HUES48 (cell line): ENCODE results near the gene SETD2.
"Not testable (repeated sequence)": the region's sequence is repeated elsewhere in the genome, so short reads cannot be mapped to it uniquely, and the experiment has no call there.

Experiments used
- H3K27ac ChIP-seq: one replicate; pipeline ENCODE4 v1.7.0; 2013; ENCODE audit warnings: low read depth, low read length, inconsistent platforms
- H3K27me3 ChIP-seq: 2 replicates; pipeline ENCODE4 v1.6.1; 2013; ENCODE audit warnings: mild to moderate bottlenecking, low read length; ENCODE audit not compliant: control insufficient read depth, insufficient read depth
- H3K36me3 ChIP-seq: 2 replicates; pipeline ENCODE4 v1.6.1; 2013; ENCODE audit warnings: low read length; ENCODE audit not compliant: control insufficient read depth, insufficient read depth
- H3K4me1 ChIP-seq: 2 replicates; pipeline ENCODE4 v1.6.1; 2013; ENCODE audit warnings: mild to moderate bottlenecking, low read length; ENCODE audit not compliant: control insufficient read depth, insufficient read depth
- H3K4me3 ChIP-seq: 2 replicates; pipeline ENCODE4 v1.5.1; 2013; ENCODE audit warnings: mild to moderate bottlenecking, low read depth, low read length
- H3K9ac ChIP-seq: 2 replicates; pipeline ENCODE4 v1.6.1; 2013; ENCODE audit warnings: mild to moderate bottlenecking, low read depth, low read length, moderate library complexity
- H3K9me3 ChIP-seq: 2 replicates; pipeline ENCODE4 v1.6.1; 2013; ENCODE audit warnings: low read length; ENCODE audit not compliant: control insufficient read depth, insufficient read depth

SETD2 gene

DNA sequence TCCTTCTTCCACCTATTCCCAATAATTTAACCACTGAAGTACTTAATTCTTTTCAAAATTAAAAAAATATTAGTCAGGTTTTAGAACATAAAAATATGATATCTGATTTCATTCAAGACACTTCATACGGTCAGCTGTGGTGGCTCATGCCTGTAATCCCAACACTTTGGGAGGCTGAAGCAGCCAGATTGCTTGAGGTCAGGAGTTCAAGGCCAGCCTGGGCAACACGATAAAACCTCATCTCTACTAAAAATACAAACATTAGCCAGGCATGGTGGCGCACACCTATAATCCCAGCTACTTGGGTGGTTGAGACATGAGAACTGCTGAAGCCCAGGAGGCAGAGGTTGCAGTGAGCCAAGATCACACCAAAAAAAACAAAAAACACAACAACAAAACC, 127.8 kb downstream of the SETD2 start:
- no peaks in the 10 kb centered on the region for H3K4me1 ChIP-seq
- H3K27ac ChIP-seq, result no peak overlapping the region
- H3K36me3 ChIP-seq, result peaks cover 72% of the 10 kb centered on the region
- no peaks in the 10 kb centered on the region for H3K9me3 ChIP-seq
- no peak overlapping the region for H3K4me3 ChIP-seq
- H3K9ac ChIP-seq, result no peak overlapping the region
- H3K27me3 ChIP-seq, result no peaks in the 10 kb centered on the region

GRCh38 chr3:47035645-47036044, 128.3 kb downstream of the SETD2 start:
- H3K9me3 ChIP-seq, result no peaks in the 10 kb centered on the region
- no peaks in the 10 kb centered on the region for H3K27me3 ChIP-seq
- H3K36me3 ChIP-seq, result peaks cover 72% of the 10 kb centered on the region
- no peak overlapping the region for H3K27ac ChIP-seq
- H3K4me3 ChIP-seq, result no peak overlapping the region
- no peaks in the 10 kb centered on the region for H3K4me1 ChIP-seq
- H3K9ac ChIP-seq, result no peak overlapping the region

DNA sequence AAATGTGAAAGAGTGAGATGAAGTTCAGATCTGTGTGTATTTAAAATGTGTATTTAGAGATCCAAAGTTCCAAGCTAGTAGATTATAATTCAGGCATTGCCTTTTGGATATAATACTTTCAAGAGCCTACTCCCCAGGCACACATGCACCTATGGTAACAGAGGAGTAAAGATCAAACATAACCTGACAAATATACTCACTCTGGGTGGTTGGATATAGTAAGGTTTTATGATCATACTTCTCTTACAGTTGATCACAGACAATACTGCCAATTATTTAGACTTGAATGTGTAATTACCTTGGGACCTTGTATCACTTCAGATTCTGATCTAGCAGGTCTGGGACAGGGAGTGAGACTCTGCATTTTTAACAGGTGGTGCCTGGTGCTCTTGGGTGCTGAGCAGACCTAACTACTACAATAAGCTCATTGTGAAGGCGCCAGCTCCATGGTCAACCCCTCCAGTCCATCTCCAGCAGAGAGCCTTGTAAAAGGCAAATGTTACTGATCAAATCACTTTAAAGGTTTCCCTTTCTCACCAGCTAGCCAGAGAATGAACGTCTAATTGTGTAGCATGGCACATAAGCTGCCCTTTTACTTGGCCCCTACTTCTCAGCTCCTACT, 128.9 kb downstream of the SETD2 start:
- H3K36me3 ChIP-seq, result peaks cover 66% of the 10 kb centered on the region
- H3K4me1 ChIP-seq, result no peaks in the 10 kb centered on the region
- no peak overlapping the region for H3K4me3 ChIP-seq
- no peak overlapping the region for H3K27ac ChIP-seq
- no peaks in the 10 kb centered on the region for H3K9me3 ChIP-seq
- no peak overlapping the region for H3K9ac ChIP-seq
- H3K27me3 ChIP-seq, result no peaks in the 10 kb centered on the region

DNA sequence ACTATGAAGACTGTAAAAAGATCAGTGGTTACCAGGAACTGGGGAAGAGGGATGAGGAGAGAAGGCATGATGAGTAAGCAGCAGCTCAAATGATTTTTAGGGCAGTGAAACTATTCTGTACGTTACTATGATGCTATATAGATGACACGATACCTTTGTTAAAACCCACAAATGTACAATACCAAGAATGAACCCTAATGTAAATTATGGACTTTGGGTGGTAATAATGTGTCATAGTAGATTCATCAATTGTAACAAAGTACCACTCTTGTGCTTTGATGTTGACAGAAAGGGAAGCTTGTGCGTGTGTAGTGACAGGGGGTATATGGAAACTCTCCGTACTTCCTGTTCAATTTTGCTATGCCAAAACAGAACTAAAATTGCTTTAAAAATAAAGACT, 132.9 kb downstream of the SETD2 start:
- H3K27ac ChIP-seq, H3K27me3 ChIP-seq, H3K4me1 ChIP-seq, H3K4me3 ChIP-seq, H3K9ac ChIP-seq, H3K9me3 ChIP-seq: not testable (repeated sequence)
- peaks cover 42% of the 10 kb centered on the region for H3K36me3 ChIP-seq

GRCh38 chr3:47028667-47029066, 135.2 kb downstream of the SETD2 start:
- no peak overlapping the region for H3K9ac ChIP-seq
- H3K27me3 ChIP-seq, result no peaks in the 10 kb centered on the region
- H3K36me3 ChIP-seq, result peaks cover 19% of the 10 kb centered on the region
- no peaks in the 10 kb centered on the region for H3K9me3 ChIP-seq
- no peak overlapping the region for H3K4me3 ChIP-seq
- peaks cover 11% of the 10 kb centered on the region for H3K4me1 ChIP-seq
- H3K27ac ChIP-seq, result no peak overlapping the region

GRCh38 chr3:47028146-47028545, 135.8 kb downstream of the SETD2 start:
- Histone ChIP-seq H3K27me3 (no peaks in the 10 kb centered on the region), H3K9ac (no peak overlapping the region), H3K4me3 (no peak overlapping the region), H3K4me1 (peaks cover 11% of the 10 kb centered on the region), H3K36me3 (peaks cover 19% of the 10 kb centered on the region), H3K9me3 (no peaks in the 10 kb centered on the region), H3K27ac (peak overlapping the region; percentile 12)

- not testable (repeated sequence) for H3K9me3 ChIP-seq, H3K27me3 ChIP-seq, H3K9ac ChIP-seq, H3K4me3 ChIP-seq, H3K27ac ChIP-seq
- Histone ChIP-seq H3K36me3 (peaks cover 12% of the 10 kb centered on the region), H3K4me1 (peaks cover 11% of the 10 kb centered on the region)
Observed at GRCh38 chr3:47026432-47026831, 137.5 kb downstream of the SETD2 start.

DNA sequence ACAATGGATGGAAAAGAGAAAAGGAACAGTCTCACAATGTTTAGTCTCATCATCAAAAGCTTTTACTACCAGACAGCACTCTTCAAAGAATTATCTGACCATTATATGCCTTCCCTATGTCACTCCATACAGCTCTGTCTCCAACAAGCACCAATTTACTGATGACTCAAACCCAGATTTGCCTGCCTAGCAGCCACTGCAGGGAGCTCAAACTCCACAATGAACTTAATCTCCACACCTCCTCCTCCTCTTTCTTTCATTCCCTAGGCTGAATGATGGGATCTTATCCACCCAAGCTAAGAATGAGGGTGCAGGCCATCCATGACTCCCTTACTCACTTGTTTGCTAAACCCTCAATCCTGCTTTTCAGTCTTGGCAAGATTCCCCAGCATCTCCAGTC, 139.0 kb downstream of the SETD2 start:
- Histone ChIP-seq H3K9ac (no peak overlapping the region), H3K27ac (peak overlapping the region; percentile 61), H3K4me3 (no peak overlapping the region), H3K4me1 (peaks cover 11% of the 10 kb centered on the region), H3K27me3 (no peaks in the 10 kb centered on the region), H3K9me3 (no peaks in the 10 kb centered on the region), H3K36me3 (peaks cover 4% of the 10 kb centered on the region; the same call in 1 of the 2 replicates)

DNA sequence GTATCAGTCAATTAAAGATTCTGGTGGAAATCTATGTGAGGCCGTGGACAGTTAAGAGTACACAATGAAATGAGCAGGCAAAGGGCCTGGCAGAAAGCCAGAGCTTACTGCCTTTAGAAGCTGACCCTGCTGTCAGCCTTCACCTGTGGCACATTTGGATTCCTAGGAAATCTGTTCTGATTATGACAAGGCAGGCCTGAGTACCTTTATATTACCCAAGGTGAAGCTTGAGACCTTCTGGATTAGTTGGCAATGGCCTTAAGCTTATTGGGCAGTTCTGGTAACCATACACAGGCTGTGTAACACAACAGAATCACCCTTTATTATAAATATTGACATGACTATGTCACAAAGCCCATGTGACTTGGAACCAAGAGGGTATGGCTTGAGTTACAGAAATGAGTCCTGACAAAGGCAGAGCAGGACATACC, 141.3 kb downstream of the SETD2 start:
- Histone ChIP-seq H3K36me3 (peaks cover 23% of the 10 kb centered on the region), H3K4me3 (no peak overlapping the region), H3K9me3 (no peaks in the 10 kb centered on the region), H3K27ac (no peak overlapping the region), H3K4me1 (peaks cover 11% of the 10 kb centered on the region), H3K27me3 (no peaks in the 10 kb centered on the region), H3K9ac (no peak overlapping the region)

DNA sequence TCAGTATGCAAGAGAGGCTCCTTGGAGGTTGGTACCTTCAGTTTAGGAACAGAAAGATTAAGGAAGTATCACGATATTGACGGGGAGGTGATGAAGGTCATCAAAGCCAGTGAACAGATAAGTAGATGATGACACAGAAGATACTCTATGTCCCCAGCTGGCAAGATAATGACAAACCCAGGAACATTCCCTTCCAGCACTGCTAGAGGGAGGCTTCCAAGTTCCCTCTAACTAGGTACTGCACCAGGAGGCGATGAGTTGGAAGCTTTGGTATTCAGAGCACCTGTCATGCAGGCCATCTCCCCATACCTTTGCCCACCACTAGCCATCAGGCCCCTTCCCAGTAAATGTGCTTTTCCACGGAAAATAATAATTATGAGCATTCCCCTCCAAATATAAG, 143.6 kb downstream of the SETD2 start:
- peaks cover 38% of the 10 kb centered on the region for H3K36me3 ChIP-seq

DNA sequence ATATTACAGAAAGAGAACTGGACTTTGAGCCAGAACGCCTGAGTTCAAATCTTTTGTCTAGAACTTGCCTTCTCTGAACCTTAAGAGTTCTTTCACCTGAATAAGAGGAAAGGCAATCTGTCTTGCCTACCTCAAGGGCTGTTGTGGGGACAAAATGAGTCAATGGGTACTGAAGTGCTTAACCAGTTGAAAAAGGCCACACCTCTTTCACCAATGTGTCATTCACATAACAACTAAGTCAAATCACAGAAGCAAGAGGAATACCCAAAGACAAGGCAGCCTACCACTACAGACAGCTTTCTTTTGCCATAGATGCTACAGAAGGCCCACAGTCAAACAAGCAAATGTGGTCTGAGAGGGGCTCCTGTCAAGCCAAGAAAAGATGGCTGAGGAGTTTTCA, 144.7 kb downstream of the SETD2 start:
- H3K9ac ChIP-seq, result no peak overlapping the region
- no peak overlapping the region for H3K4me3 ChIP-seq
- H3K27ac ChIP-seq, result no peak overlapping the region
- H3K36me3 ChIP-seq, result peaks cover 38% of the 10 kb centered on the region
- H3K27me3 ChIP-seq, result no peaks in the 10 kb centered on the region
- peaks cover 4% of the 10 kb centered on the region; the same call in 1 of the 2 replicates for H3K4me1 ChIP-seq
- no peaks in the 10 kb centered on the region for H3K9me3 ChIP-seq

More for the DNA sequence above, 143.6 kb downstream of the SETD2 start:
- Histone ChIP-seq H3K9ac (no peak overlapping the region), H3K4me1 (peaks cover 13% of the 10 kb centered on the region), H3K9me3 (no peaks in the 10 kb centered on the region), H3K27me3 (no peaks in the 10 kb centered on the region), H3K4me3 (no peak overlapping the region), H3K27ac (no peak overlapping the region)
